Activated CD4-positive, CD25-positive, alpha-beta regulatory T cell treated with anti-CD3 and anti-CD28 coated beads, Interleukin-2, amount 50 U/mL, for 24 hours (primary cell): Measurements from ENCODE around the gene STX8.
"Not testable (repeated sequence)": the region's sequence is repeated elsewhere in the genome, so short reads cannot be mapped to it uniquely, and the experiment has no call there.

Experiments
- ATAC-seq, 2 donors: fragments of 150-1000 bp; cut with Tn5 transposase; one replicate each; pipeline ENCODE4 v1.10.0; 2021; ENCODE audit warnings: mild to moderate bottlenecking in 1 of 2, moderate library complexity in 1 of 2

The STX8 gene

GRCh38 chr17:9498490-9498889 lies 77.1 kb downstream of the STX8 start:
- no peak for ATAC-seq

GRCh38 chr17:9488556-9488955 lies 87.1 kb downstream of the STX8 start:
- ATAC-seq: no peak

GRCh38 chr17:9487406-9487805 lies 88.2 kb downstream of the STX8 start:
- ATAC-seq: no peak

- ATAC-seq: no peak
These were observed 90.8 kb downstream of the STX8 start for GRCh38 chr17:9484789-9485188.

GRCh38 chr17:9479964-9480363 lies 95.7 kb downstream of the STX8 start:
- no peak for ATAC-seq

GRCh38 chr17:9478889-9479288 lies 96.7 kb downstream of the STX8 start:
- no peak for ATAC-seq

- no peak for ATAC-seq
These were observed 100.4 kb downstream of the STX8 start for GRCh38 chr17:9475101-9475658.

GRCh38 chr17:9473711-9474110 lies 101.9 kb downstream of the STX8 start:
- no peak for ATAC-seq

- ATAC-seq: no peak
These were observed 103.1 kb downstream of the STX8 start for GRCh38 chr17:9472541-9472940.

- ATAC-seq: no peak
These were observed 103.5 kb downstream of the STX8 start for GRCh38 chr17:9472094-9472493.

- ATAC-seq: peak; percentile 35 to 65
These were observed 105.4 kb downstream of the STX8 start for GRCh38 chr17:9470171-9470570.

GRCh38 chr17:9468937-9469336 lies 106.7 kb downstream of the STX8 start:
- ATAC-seq: no peak

- no peak for ATAC-seq
These were observed 107.1 kb downstream of the STX8 start for GRCh38 chr17:9468532-9468931.

GRCh38 chr17:9467518-9467917 lies 108.1 kb downstream of the STX8 start:
- no peak for ATAC-seq

- no peak for ATAC-seq
These were observed 110.3 kb downstream of the STX8 start for GRCh38 chr17:9465210-9465921.

- no peak for ATAC-seq
These were observed 118.6 kb downstream of the STX8 start for GRCh38 chr17:9457005-9457404.

- no peak for ATAC-seq
These were observed 119.3 kb downstream of the STX8 start for GRCh38 chr17:9456330-9456729.

- ATAC-seq: no peak
These were observed 123.7 kb downstream of the STX8 start for GRCh38 chr17:9451934-9452333.

GRCh38 chr17:9447298-9447697 lies 128.3 kb downstream of the STX8 start:
- ATAC-seq: not testable (repeated sequence)

GRCh38 chr17:9446528-9446927 lies 129.1 kb downstream of the STX8 start:
- no peak for ATAC-seq

GRCh38 chr17:9445424-9445823 lies 130.2 kb downstream of the STX8 start:
- no peak for ATAC-seq

GRCh38 chr17:9444687-9445086 lies 130.9 kb downstream of the STX8 start:
- ATAC-seq: no peak

GRCh38 chr17:9443811-9444210 lies 131.8 kb downstream of the STX8 start:
- ATAC-seq: no peak

GRCh38 chr17:9439851-9440250 lies 135.8 kb downstream of the STX8 start:
- ATAC-seq: no peak

- ATAC-seq: no peak
These were observed 139.0 kb downstream of the STX8 start for GRCh38 chr17:9436630-9437029.
